ENCODE data around the gene PRDX6. TPM values are rescaled to one million over a fixed set of nuclear protein-coding genes. Genes with fewer than 3 reads are reported as not detected.

PRDX6 gene
- total and polyA plus RNA-seq, 10 of the 15 experiments (the other 5 are each of a cell fraction or from before 2014, with no cell fraction given) = 70.7 to 230 (median 138) TPM

DNA sequence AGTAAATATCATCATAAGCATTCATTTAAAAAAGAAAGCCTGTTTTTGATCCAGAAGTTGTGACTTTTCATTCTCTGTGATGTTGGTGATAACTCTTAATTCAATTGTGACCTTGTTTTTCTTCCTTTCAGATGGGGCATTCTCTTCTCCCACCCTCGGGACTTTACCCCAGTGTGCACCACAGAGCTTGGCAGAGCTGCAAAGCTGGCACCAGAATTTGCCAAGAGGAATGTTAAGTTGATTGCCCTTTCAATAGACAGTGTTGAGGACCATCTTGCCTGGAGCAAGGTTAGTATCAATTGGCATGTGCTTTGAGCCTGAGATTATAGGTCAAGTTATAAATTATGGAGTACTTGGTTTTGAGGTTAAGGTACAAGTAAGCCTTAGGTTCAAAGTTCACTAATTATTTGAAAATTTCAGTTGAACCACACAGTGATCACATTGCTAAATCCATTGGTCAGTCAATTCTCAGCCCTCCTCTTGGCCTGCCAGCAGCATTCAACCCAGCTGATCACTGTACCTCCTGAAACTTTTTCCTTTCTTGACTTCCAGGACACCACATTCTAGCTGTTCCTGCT lies 4.1 kb downstream of the PRDX6 start:
- H3K4me2 ChIP-seq (ENCODE audit: control insufficient read depth, insufficient read depth) = 0 out of 2 replicates have a peak overlapping the region, but pooled peaks have one; percentile 13
- TF ChIP-seq IRF3 (IDR thresholded peaks at IDR 0.05) = no peak
- TF ChIP-seq, protein P1, sequence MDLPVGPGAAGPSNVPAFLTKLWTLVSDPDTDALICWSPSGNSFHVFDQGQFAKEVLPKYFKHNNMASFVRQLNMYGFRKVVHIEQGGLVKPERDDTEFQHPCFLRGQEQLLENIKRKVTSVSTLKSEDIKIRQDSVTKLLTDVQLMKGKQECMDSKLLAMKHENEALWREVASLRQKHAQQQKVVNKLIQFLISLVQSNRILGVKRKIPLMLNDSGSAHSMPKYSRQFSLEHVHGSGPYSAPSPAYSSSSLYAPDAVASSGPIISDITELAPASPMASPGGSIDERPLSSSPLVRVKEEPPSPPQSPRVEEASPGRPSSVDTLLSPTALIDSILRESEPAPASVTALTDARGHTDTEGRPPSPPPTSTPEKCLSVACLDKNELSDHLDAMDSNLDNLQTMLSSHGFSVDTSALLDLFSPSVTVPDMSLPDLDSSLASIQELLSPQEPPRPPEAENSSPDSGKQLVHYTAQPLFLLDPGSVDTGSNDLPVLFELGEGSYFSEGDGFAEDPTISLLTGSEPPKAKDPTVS (IDR thresholded peaks at IDR 0.05; ENCODE audit: low read depth, low read length) = no peak
- TF ChIP-seq SUZ12 (IDR thresholded peaks at IDR 0.05; ENCODE audit: unreplicated experiment) = no peak
- TF ChIP-seq, protein P2, sequence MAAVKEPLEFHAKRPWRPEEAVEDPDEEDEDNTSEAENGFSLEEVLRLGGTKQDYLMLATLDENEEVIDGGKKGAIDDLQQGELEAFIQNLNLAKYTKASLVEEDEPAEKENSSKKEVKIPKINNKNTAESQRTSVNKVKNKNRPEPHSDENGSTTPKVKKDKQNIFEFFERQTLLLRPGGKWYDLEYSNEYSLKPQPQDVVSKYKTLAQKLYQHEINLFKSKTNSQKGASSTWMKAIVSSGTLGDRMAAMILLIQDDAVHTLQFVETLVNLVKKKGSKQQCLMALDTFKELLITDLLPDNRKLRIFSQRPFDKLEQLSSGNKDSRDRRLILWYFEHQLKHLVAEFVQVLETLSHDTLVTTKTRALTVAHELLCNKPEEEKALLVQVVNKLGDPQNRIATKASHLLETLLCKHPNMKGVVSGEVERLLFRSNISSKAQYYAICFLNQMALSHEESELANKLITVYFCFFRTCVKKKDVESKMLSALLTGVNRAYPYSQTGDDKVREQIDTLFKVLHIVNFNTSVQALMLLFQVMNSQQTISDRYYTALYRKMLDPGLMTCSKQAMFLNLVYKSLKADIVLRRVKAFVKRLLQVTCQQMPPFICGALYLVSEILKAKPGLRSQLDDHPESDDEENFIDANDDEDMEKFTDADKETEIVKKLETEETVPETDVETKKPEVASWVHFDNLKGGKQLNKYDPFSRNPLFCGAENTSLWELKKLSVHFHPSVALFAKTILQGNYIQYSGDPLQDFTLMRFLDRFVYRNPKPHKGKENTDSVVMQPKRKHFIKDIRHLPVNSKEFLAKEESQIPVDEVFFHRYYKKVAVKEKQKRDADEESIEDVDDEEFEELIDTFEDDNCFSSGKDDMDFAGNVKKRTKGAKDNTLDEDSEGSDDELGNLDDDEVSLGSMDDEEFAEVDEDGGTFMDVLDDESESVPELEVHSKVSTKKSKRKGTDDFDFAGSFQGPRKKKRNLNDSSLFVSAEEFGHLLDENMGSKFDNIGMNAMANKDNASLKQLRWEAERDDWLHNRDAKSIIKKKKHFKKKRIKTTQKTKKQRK (IDR thresholded peaks at IDR 0.05; ENCODE audit: low read depth, low read length) = no peak
- TF ChIP-seq, protein P3, sequence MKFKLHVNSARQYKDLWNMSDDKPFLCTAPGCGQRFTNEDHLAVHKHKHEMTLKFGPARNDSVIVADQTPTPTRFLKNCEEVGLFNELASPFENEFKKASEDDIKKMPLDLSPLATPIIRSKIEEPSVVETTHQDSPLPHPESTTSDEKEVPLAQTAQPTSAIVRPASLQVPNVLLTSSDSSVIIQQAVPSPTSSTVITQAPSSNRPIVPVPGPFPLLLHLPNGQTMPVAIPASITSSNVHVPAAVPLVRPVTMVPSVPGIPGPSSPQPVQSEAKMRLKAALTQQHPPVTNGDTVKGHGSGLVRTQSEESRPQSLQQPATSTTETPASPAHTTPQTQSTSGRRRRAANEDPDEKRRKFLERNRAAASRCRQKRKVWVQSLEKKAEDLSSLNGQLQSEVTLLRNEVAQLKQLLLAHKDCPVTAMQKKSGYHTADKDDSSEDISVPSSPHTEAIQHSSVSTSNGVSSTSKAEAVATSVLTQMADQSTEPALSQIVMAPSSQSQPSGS (IDR thresholded peaks at IDR 0.05; ENCODE audit: low read length) = no peak
- FAIRE-seq = no peak
- ChIA-PET CTCF (interaction anchor here (0.8 to 1.5 kb wide), 4 partner anchors 51 to 738 kb away, joined by 3 to 5 read pairs (median 3); partner anchors contain the start of gene DARS2), POLR2A (no interaction called here), SMC1A (ENCODE audit: uncharacterized antibody, unreplicated experiment) (interaction anchor here (1.0 to 1.5 kb wide), 3 partner anchors 23 to 64 kb away, joined by 3 to 5 read pairs (median 3); no protein-coding TSS in a partner anchor), RAD21 (ENCODE audit: unreplicated experiment) (interaction anchor here (1.3 kb wide), 1 partner anchor 64 kb away, joined by 4 read pairs; no protein-coding TSS in a partner anchor)
- intact Hi-C loops (cut with micrococcal nuclease; ENCODE audit: unreplicated experiment) = no loop called here
- H3K9me3 ChIP-seq (replicated peaks; ENCODE audit: control insufficient read depth, insufficient read depth, low read length) = no peaks in the 10 kb centered on the region
- H3K36me3 ChIP-seq (ENCODE audit: control insufficient read depth in 2 of 2, insufficient read depth in 2 of 2, low read length in 1 of 2) = peaks cover 4 to 23% of the 10 kb centered on the region in 2 experiments
- WGBS (ENCODE audit: insufficient coverage, insufficient replicate concordance, low lambda C conversion rate, missing lambda C conversion rate) = 94% methylated on average over 1 of the region's 1 CpG
- no peaks in the 10 kb centered on the region for H4K20me1 ChIP-seq (ENCODE audit: control insufficient read depth, insufficient read depth)
- H3K27ac ChIP-seq (ENCODE audit: control insufficient read depth, insufficient read depth) = no peak overlapping the region
- BruUV-seq (replicated peaks) = no TSS peak
- peaks cover 34% of the 10 kb centered on the region for H3K79me2 ChIP-seq (ENCODE audit: control insufficient read depth, insufficient read depth, low read length)
- no peak overlapping the region for H2AFZ ChIP-seq (ENCODE audit: control insufficient read depth, low read depth, low read length)
- no peaks in the 10 kb centered on the region for H3K27me3 ChIP-seq (replicated peaks in 1 of 2; ENCODE audit: control insufficient read depth in 2 of 2, insufficient read depth in 2 of 2, low read length in 1 of 2)
- DNase-seq (ENCODE audit: low read depth, low spot score) = no peak
- H3K4me1 ChIP-seq (ENCODE audit: control insufficient read depth, insufficient read depth, low read length) = peaks cover 7% of the 10 kb centered on the region
- no peak overlapping the region for H3K4me3 ChIP-seq
- in situ Hi-C loops (cut with MboI) = no loop called here
- no peak for ATAC-seq
- no peak overlapping the region for H3K9ac ChIP-seq (ENCODE audit: control insufficient read depth, insufficient read depth, low read length)
